ENCODE results near the gene ATP8A2.

Gene ATP8A2

DNA sequence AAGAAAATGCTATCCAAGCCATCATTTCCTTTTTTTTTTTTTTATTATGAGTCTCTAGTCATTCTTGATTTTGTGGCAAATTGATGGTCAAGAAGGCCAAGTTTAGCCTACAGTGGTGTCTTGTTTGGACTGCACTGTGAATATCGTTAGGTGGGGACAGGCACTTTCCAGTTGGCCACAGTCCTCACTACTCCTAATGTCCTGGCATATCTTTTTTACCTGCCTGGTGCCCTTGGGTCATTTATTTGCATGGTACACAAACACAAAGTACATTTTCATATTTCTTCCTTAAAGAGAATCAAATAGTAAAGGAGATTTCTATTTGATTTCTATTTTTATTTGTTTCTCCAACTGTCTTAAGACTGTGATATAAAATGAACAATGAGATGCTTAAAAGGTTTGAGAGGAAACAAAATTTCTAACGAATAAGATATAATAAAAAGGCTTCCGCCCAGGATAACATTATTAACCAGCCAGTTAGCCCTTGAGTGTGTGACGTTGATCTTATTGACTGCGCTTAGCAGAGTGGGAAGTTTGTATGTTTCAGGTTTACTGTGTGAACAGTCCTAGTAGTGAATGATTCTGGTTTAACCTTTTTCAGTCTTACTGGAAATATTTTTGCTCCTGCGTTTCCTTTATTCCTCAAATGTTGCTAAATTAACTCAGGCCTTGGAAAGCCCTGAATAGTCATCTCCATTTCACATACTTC lies 312.0 kb downstream of the ATP8A2 start:
- TF ChIP-seq, protein P1, sequence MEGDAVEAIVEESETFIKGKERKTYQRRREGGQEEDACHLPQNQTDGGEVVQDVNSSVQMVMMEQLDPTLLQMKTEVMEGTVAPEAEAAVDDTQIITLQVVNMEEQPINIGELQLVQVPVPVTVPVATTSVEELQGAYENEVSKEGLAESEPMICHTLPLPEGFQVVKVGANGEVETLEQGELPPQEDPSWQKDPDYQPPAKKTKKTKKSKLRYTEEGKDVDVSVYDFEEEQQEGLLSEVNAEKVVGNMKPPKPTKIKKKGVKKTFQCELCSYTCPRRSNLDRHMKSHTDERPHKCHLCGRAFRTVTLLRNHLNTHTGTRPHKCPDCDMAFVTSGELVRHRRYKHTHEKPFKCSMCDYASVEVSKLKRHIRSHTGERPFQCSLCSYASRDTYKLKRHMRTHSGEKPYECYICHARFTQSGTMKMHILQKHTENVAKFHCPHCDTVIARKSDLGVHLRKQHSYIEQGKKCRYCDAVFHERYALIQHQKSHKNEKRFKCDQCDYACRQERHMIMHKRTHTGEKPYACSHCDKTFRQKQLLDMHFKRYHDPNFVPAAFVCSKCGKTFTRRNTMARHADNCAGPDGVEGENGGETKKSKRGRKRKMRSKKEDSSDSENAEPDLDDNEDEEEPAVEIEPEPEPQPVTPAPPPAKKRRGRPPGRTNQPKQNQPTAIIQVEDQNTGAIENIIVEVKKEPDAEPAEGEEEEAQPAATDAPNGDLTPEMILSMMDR (IDR thresholded peaks at IDR 0.05; ENCODE audit: low read depth, low read length, missing control alignments): no peak
- no peak for DNase-seq (ENCODE audit: extremely low read depth, low read depth)
- no peak overlapping the region for H3K4me3 ChIP-seq (replicated peaks; ENCODE audit: low read depth, low read length)

DNA sequence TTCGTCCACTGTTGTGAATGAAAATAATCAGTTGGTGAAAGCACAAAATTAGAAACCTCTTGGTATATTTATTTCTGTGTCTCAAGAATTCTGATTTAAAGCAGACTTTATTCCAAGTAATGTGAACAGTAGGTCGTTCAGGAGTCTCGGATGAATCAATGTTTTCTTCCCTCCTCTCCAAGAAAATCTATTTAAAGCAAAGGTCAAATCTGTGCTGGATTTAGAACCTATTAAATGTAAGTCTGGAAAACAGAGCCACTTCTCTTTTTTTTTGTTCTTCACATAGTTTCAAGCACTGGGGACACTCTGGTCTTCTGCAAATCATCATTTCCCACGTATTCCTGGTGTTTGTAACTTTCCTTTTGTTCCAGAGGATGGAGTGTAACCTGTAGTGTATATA lies 312.7 kb downstream of the ATP8A2 start:
- TF ChIP-seq, protein P1 (IDR thresholded peaks at IDR 0.05; ENCODE audit: low read depth, low read length, missing control alignments): no peak
- H3K4me3 ChIP-seq (replicated peaks; ENCODE audit: low read depth, low read length): no peak overlapping the region
- DNase-seq (ENCODE audit: extremely low read depth, low read depth): no peak

DNA sequence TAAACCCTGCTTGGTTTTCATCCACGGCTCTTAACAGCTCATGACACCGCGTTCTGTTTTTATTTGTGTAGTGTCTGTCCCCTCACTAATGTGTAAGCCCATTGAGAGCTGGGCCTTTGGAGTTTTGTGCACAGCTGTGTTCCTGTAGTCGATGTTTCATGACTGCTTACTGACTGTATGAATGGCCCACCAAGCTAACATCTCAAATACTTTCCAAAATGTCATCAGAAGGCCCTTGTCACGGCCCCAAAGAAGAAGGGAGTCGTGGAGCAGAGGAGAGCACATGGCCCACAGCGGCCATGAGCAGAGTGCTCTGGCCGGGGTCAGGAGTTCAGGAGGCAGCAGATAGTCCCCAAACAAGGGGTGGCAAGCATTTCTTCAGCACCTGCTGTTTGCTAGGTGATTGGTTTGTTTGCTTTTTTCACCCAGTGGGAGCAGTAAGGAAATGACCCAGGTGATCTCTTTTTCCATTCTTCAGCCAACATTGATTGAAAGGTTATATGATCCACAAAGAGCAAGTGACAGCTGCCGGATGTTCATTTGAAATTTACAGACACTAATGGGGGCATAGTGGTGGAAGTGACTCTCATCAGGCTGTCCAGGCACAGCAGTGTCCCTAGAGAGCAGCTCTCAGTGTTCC lies 315.2 kb downstream of the ATP8A2 start:
- TF ChIP-seq, protein P1 (IDR thresholded peaks at IDR 0.05; ENCODE audit: low read depth, low read length, missing control alignments): no peak
- no peak for DNase-seq (ENCODE audit: extremely low read depth, low read depth)

DNA sequence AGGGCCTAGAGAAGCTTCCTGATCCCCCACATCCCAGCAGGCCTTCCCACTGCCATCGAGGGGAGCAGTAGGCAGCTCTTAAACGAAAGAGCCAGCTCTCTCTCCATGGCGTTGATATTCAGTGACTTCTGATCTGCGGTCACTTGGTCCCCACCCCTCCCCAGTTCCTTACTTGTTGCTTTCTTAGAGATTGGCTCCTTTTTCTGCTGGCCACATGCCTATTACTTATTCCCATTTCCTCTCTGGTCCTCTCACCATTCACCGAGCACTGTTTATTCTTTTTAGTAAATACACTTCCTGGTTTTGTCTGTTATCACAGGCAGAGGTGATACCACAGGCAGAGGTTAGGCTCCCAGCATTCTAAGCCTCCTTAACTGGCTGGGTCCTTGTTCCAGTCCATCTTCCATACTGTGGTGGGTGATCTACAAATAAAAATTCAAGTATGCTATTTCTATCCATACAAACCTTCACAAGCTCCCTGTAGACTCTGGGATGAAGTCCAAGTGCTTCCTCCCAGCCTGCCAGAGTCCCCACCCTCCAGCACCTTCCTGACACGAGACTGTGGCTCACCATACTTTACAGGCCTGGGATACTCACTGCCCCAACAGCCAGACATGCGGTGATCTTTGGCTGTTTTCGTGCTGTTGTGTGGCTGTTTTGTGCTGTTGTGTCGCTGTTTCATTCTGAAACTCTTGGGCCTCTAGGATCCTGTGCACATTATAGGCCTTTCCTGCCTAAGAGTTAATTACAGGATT lies 315.9 kb downstream of the ATP8A2 start:
- TF ChIP-seq, protein P1 (IDR thresholded peaks at IDR 0.05; ENCODE audit: low read depth, low read length, missing control alignments): no peak
- no peak for DNase-seq (ENCODE audit: extremely low read depth, low read depth)
- H3K4me3 ChIP-seq (replicated peaks; ENCODE audit: low read depth, low read length): no peak overlapping the region

More for the DNA sequence above, 315.2 kb downstream of the ATP8A2 start:
- no peak overlapping the region for H3K4me3 ChIP-seq (replicated peaks; ENCODE audit: low read depth, low read length)

DNA sequence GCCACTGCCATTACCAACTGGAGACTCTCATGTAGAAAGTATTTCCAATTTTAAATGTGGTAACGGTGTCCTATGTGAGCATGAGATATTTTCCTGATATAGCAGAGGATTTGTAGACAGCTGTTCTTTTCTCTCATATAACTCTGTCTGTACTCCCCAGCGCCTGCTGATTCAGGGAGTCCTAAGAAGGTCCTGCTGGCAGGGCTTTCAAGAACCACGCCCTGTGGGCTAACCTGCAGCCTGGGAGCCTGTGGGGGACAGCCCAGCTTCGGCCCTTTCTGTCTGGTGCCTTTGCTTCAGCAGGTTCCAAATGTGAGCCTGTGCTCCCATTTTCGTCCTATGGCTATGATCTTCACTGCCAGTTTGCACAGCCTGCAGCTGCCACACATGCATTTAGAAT lies 316.8 kb downstream of the ATP8A2 start:
- H3K4me3 ChIP-seq (replicated peaks; ENCODE audit: low read depth, low read length): no peak overlapping the region
- no peak for DNase-seq (ENCODE audit: extremely low read depth, low read depth)
- TF ChIP-seq, protein P1 (IDR thresholded peaks at IDR 0.05; ENCODE audit: low read depth, low read length, missing control alignments): no peak

DNA sequence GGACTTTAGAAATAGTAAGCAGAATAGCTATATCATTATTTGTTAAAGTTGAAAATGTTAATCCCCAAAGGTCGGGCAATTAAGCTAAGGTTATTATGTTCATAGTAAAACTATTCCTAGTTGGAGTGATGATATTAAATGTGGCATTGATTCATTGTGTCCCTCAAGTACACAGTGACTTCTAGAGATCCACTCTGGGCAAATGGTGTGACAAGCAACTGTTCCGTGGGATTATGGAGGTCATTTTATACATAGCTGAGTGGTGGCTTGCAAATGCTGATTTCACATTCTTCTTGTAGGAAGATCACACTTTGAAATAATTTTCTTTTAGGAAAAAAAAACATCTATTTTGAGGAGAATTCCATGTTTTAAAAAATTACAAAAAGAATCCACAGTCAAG lies 317.8 kb downstream of the ATP8A2 start:
- H3K4me3 ChIP-seq (replicated peaks; ENCODE audit: low read depth, low read length): no peak overlapping the region
- TF ChIP-seq, protein P1 (IDR thresholded peaks at IDR 0.05; ENCODE audit: low read depth, low read length, missing control alignments): no peak
- no peak for DNase-seq (ENCODE audit: extremely low read depth, low read depth)

Data from HFF-Myc (cell line).